Measurements from ENCODE around the gene PRPF6. TPM values are rescaled to one million over a fixed set of nuclear protein-coding genes. Genes with fewer than 3 reads are reported as not detected.

The PRPF6 gene
- total RNA-seq, 4 donors from 2014 or later = 34.7 to 43.8 (median 40.2) TPM

- DNase-seq (ENCODE audit: low spot score) (no peak), ATAC-seq (ENCODE audit: low FRiP score) (no peak)
- TF ChIP-seq CTCF (IDR thresholded peaks at IDR 0.05) = no peak
Measured at GRCh38 chr20:63942969-63943807, 37.7 kb upstream of the PRPF6 start.

- TF ChIP-seq CTCF (IDR thresholded peaks at IDR 0.05) = no peak
- DNase-seq (ENCODE audit: low spot score) (no peak), ATAC-seq (ENCODE audit: low FRiP score) (no peak)
Measured at GRCh38 chr20:63943808-63944077, 37.2 kb upstream of the PRPF6 start.

- TF ChIP-seq CTCF (IDR thresholded peaks at IDR 0.05) = no peak
- DNase-seq (ENCODE audit: low spot score) = no peak
Measured at GRCh38 chr20:63944078-63944941, 36.6 kb upstream of the PRPF6 start.

GRCh38 chr20:63945031-63945658 is 35.8 kb upstream of the PRPF6 start:
- no peak for TF ChIP-seq CTCF (IDR thresholded peaks at IDR 0.05)
- ATAC-seq (ENCODE audit: low FRiP score) (no peak), DNase-seq (ENCODE audit: low spot score) (no peak)

More at GRCh38 chr20:63944078-63944941, 36.6 kb upstream of the PRPF6 start:
- no peak for ATAC-seq (ENCODE audit: low FRiP score)

- TF ChIP-seq CTCF (IDR thresholded peaks at IDR 0.05) = no peak
- ATAC-seq (ENCODE audit: low FRiP score) = no peak
- DNase-seq (ENCODE audit: low spot score) = no peak
Measured at GRCh38 chr20:63945921-63946920, 34.7 kb upstream of the PRPF6 start.

GRCh38 chr20:63946986-63947637 is 33.8 kb upstream of the PRPF6 start:
- no peak for TF ChIP-seq CTCF (IDR thresholded peaks at IDR 0.05)
- DNase-seq (ENCODE audit: low spot score) (no peak), ATAC-seq (ENCODE audit: low FRiP score) (no peak)
